ENCODE results near the gene NHLH2. TPM values are rescaled to one million over a fixed set of nuclear protein-coding genes. Genes with fewer than 3 reads are reported as not detected.

The NHLH2 gene
- total RNA-seq: not detected
- polyA plus RNA-seq: not detected

DNA sequence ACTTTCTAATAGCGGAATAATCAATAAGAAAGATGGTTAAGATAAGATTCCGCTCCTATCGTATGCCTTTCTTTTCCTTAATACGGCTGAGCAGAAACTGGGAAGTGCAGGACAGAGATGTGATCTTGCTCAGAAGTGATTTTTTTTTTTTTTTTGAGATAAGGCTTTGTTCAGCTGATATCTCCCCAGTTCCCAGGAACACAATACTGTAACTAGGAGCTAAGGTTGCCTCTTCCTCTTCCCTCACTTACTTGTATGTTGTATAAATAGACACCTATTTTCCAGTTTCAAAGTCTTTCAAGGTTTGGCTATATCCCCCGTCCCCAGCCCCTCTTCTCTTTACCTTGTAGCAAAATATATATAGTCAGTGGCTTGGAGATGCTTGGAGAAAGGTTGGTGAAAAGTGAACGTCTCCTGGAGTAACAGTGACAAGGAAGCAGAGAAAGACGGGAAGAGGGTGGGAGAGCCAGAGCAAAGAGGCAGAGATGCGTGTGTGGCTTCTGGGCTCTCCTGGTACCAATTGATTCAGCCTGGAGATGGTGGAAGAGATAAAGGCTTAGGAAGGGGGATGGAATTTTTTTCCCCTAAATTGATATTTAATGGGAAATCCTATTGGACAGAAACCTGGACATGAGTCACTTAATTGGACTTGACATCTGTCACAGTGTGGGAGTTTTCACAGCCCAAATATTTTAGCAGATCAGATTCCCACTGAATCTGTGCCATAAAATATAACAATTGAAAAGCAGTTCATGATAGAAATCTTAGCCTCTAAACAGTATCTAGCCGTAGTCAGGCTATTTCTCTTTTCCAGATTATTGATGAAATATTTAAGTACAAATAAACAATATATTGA, at the start of gene NHLH2:
Gene NHLH2, minus strand, starts transcription at position 522 of the 856 bp plus-strand sequence. CDS start 2,754 bp downstream, outside the sequence.
- no peak within 1 kb of the TSS for H3K4me3 ChIP-seq (ENCODE audit: low read depth, low read length)
- no peak within 1 kb of the TSS for H3K27ac ChIP-seq (ENCODE audit: insufficient read depth, low read length, poor library complexity, severe bottlenecking)
- H3K9me3 Mint-ChIP-seq: peaks cover 0 to 7% (median 2%) of the 10 kb centered on the region in 7 donors
- no peaks in the 10 kb centered on the region for H3K36me3 ChIP-seq (ENCODE audit: control insufficient read depth, insufficient read depth, low read length)
- H3K27me3 ChIP-seq (ENCODE audit: control insufficient read depth, insufficient read depth, low read length): peaks cover 49% of the 10 kb centered on the region
- peaks cover 11% of the 10 kb centered on the region for H3K4me1 ChIP-seq (ENCODE audit: control insufficient read depth, insufficient read depth, low read length, poor library complexity, severe bottlenecking)
- H3K9me3 ChIP-seq (ENCODE audit: control insufficient read depth in 2 of 2, low read length in 2 of 2): no peaks in the 10 kb centered on the region
- no peak within 1 kb of the TSS for H3K27ac Mint-ChIP-seq
- peaks cover 0 to 9% (median 0%) of the 10 kb centered on the region in 4 donors for H3K4me1 Mint-ChIP-seq
- peaks cover 52% of the 10 kb centered on the region for H3K27me3 Mint-ChIP-seq
- ATAC-seq (ENCODE audit: low read depth in 2 of 2): no peak
- DNase-seq: no peak
- H3K4me3 Mint-ChIP-seq: peak within 1 kb of the TSS in 1 of 4 donors; percentile 8
- no peaks in the 10 kb centered on the region for H3K36me3 Mint-ChIP-seq

DNA sequence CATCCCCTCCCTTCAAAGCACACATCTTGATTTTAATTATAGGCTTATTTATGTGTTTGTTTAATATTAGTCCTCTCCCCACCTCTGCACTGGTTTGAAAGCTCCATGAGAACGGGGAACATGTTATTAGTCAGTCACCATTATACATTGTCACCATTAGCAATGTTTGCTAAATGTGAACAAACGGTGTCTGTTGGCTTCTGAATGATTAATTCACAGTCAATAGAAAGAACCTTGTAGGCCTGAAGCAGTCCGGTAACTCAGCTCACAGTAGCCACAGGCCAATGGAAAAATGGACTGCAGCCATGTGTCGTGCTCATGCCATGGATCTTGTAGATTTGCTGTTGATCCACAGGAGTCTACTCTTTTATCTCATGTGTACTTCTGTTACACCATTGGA, 49.7 kb upstream of the NHLH2 start:
- no peak overlapping the region for H3K4me3 Mint-ChIP-seq
- ATAC-seq (ENCODE audit: low read depth in 2 of 2): no peak
- peaks cover 0 to 2% (median 0%) of the 10 kb centered on the region in 7 donors for H3K9me3 Mint-ChIP-seq
- H3K36me3 ChIP-seq (ENCODE audit: control insufficient read depth, insufficient read depth, low read length): no peaks in the 10 kb centered on the region
- H3K27ac ChIP-seq (ENCODE audit: insufficient read depth, low read length, poor library complexity, severe bottlenecking): no peak overlapping the region
- no peaks in the 10 kb centered on the region for H3K36me3 Mint-ChIP-seq
- no peaks in the 10 kb centered on the region for H3K4me1 Mint-ChIP-seq
- no peaks in the 10 kb centered on the region for H3K27me3 ChIP-seq (ENCODE audit: control insufficient read depth, insufficient read depth, low read length)
- peaks cover 9% of the 10 kb centered on the region for H3K27me3 Mint-ChIP-seq
- H3K4me1 ChIP-seq (ENCODE audit: control insufficient read depth, insufficient read depth, low read length, poor library complexity, severe bottlenecking): no peaks in the 10 kb centered on the region
- no peak for DNase-seq
- H3K4me3 ChIP-seq (ENCODE audit: low read depth, low read length): no peak overlapping the region
- no peaks in the 10 kb centered on the region for H3K9me3 ChIP-seq (ENCODE audit: control insufficient read depth in 2 of 2, low read length in 2 of 2)
- no peak overlapping the region for H3K27ac Mint-ChIP-seq

DNA sequence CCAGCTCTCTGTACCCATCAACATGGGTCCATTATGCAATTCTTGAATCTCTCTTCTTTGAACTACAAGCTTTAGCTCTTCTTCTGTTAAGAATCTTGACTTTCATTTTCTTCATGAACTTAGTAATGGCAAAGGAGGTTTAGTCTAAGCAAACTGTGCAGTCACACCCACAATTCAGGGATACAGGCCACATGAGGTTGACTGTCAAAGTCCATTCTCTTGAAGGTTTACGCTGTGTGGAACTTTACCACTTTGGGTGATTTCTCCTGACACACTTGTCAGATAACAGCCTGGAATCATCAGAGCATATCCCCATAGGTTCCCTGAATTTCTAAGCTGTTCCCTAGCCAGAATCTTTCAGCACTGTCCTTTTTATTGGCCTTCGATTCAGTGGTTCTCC, 48.0 kb upstream of the NHLH2 start:
- Mint-ChIP-seq H3K9me3 (peaks cover 0 to 2% (median 0%) of the 10 kb centered on the region in 7 donors), H3K27ac (no peak overlapping the region), H3K4me3 (no peak overlapping the region), H3K4me1 (no peaks in the 10 kb centered on the region), H3K36me3 (no peaks in the 10 kb centered on the region), H3K27me3 (peaks cover 9% of the 10 kb centered on the region)
- H3K4me1 ChIP-seq (ENCODE audit: control insufficient read depth, insufficient read depth, low read length, poor library complexity, severe bottlenecking): no peaks in the 10 kb centered on the region
- H3K9me3 ChIP-seq (ENCODE audit: control insufficient read depth in 2 of 2, low read length in 2 of 2): no peaks in the 10 kb centered on the region
- DNase-seq: no peak
- H3K27ac ChIP-seq (ENCODE audit: insufficient read depth, low read length, poor library complexity, severe bottlenecking): no peak overlapping the region
- no peaks in the 10 kb centered on the region for H3K27me3 ChIP-seq (ENCODE audit: control insufficient read depth, insufficient read depth, low read length)
- H3K36me3 ChIP-seq (ENCODE audit: control insufficient read depth, insufficient read depth, low read length): no peaks in the 10 kb centered on the region
- ATAC-seq (ENCODE audit: low read depth in 2 of 2): no peak
- H3K4me3 ChIP-seq (ENCODE audit: low read depth, low read length): no peak overlapping the region

DNA sequence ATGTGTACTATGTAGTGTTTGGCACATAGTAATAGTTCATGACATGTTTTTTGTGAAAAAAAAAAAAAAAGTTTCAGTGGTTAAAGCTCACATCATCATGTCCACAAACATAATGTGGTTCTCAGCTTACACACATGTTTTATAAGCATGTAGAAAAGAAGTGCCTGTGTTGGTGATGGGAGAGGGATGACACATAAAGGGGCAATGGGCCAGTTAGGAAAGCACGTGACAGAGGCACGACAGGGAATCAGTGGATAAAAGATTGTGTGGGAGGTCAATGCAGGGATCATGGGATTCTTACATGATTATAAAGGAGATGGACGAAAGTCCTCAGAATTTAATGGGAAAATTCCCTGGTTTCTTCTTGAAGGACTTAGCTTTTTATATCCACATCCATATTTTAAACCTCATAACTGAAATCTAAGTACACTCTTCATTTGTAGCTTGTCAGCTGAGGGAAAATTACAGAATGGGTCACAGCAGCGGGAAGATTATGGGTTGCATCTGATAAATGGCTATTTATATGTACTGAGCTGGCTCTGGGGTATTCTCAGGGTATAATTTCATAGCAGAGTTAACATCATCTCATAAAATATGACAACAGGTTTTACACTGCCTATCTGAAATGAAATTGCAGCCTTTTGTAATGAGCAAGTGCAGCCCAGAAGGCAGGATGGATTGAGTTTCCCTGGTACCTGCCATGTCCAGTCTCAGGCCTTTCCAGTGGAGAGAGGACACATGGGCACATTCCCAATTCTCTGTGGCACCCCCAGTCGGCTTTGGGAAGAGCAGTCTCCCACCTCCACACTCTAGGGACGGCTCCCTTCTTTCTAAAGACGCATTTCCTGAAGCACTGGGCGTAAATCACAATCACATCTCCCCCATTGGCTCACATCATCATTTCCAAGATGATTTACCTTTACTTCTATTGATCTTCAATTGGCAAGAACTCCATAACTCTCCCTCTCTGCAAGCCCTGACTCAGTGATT, 42.3 kb upstream of the NHLH2 start:
- H3K27me3 Mint-ChIP-seq: peaks cover 16% of the 10 kb centered on the region
- H3K9me3 Mint-ChIP-seq: peaks cover 0 to 1% (median 0%) of the 10 kb centered on the region in 7 donors
- no peak overlapping the region for H3K27ac Mint-ChIP-seq
- H3K36me3 Mint-ChIP-seq: no peaks in the 10 kb centered on the region
- H3K4me3 Mint-ChIP-seq: no peak overlapping the region
- Histone ChIP-seq H3K27ac (ENCODE audit: insufficient read depth, low read length, poor library complexity, severe bottlenecking) (no peak overlapping the region), H3K36me3 (ENCODE audit: control insufficient read depth, insufficient read depth, low read length) (no peaks in the 10 kb centered on the region), H3K9me3 (ENCODE audit: control insufficient read depth in 2 of 2, low read length in 2 of 2) (no peaks in the 10 kb centered on the region), H3K4me1 (ENCODE audit: control insufficient read depth, insufficient read depth, low read length, poor library complexity, severe bottlenecking) (no peaks in the 10 kb centered on the region), H3K27me3 (ENCODE audit: control insufficient read depth, insufficient read depth, low read length) (peaks cover 3% of the 10 kb centered on the region), H3K4me3 (ENCODE audit: low read depth, low read length) (no peak overlapping the region)
- DNase-seq: no peak
- H3K4me1 Mint-ChIP-seq: no peaks in the 10 kb centered on the region
- ATAC-seq (ENCODE audit: low read depth in 2 of 2): no peak

DNA sequence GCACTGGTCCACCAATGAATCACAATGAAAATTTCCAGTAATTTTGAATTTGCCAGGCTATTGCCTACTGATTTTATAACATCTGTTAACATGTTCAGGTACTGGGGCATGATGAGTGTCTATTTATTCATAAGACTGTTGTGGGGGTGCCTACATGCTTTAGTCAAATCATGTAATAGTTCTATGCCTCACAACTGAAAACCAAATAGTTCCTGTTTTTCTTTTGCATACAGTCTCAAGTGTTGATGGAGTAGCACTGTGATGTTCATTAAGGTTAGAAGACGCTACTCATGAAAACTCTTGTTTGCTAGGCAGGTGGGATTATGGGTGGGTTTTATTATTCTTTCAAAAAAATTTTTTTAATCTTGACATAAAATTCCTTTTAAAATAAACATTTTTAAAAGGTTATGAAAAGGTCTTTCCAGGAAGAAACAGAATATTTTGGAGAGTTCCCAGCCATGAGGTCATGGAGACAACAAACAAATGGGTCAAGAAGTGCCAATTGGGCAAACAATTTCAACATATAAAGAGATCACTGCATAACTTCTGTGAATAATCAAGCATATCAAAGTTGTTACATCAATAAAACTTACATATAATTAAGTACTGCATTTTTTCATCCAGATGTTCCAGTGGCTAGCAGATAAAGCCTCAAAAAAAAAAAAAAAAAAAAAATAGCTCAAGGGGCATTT, 40.2 kb upstream of the NHLH2 start:
- Mint-ChIP-seq H3K27me3 (peaks cover 19% of the 10 kb centered on the region), H3K27ac (no peak overlapping the region), H3K9me3 (peaks cover 0 to 1% (median 0%) of the 10 kb centered on the region in 7 donors), H3K4me1 (no peaks in the 10 kb centered on the region), H3K36me3 (no peaks in the 10 kb centered on the region), H3K4me3 (no peak overlapping the region)
- Histone ChIP-seq H3K4me3 (ENCODE audit: low read depth, low read length) (no peak overlapping the region), H3K27ac (ENCODE audit: insufficient read depth, low read length, poor library complexity, severe bottlenecking) (no peak overlapping the region), H3K36me3 (ENCODE audit: control insufficient read depth, insufficient read depth, low read length) (no peaks in the 10 kb centered on the region), H3K4me1 (ENCODE audit: control insufficient read depth, insufficient read depth, low read length, poor library complexity, severe bottlenecking) (no peaks in the 10 kb centered on the region), H3K27me3 (ENCODE audit: control insufficient read depth, insufficient read depth, low read length) (peaks cover 3% of the 10 kb centered on the region), H3K9me3 (ENCODE audit: control insufficient read depth in 2 of 2, low read length in 2 of 2) (no peaks in the 10 kb centered on the region)
- no peak for DNase-seq
- no peak for ATAC-seq (ENCODE audit: low read depth in 2 of 2)

DNA sequence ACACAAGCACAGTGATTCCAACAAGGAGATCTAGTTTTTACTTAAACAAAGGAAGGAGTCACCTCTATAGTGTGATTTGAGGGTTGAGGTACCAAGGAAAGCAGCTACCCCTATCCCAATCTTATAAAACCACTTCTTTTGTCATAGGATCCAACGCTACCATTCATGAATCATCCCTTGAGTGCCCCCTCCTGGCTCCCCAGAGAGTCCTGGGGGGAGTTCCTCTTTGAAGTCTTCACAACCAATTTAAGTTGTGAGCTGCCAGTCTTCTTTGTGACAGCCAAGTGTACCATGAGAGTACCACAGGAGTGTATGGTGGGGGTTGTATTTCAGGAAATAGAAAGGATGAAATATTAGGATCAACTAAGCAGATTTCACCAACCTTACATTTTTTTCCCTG, 39.1 kb upstream of the NHLH2 start:
- DNase-seq (no peak), ATAC-seq (ENCODE audit: low read depth in 2 of 2) (no peak)
- Histone ChIP-seq H3K9me3 (ENCODE audit: control insufficient read depth in 2 of 2, low read length in 2 of 2) (no peaks in the 10 kb centered on the region), H3K27ac (ENCODE audit: insufficient read depth, low read length, poor library complexity, severe bottlenecking) (no peak overlapping the region), H3K27me3 (ENCODE audit: control insufficient read depth, insufficient read depth, low read length) (peaks cover 3% of the 10 kb centered on the region), H3K4me3 (ENCODE audit: low read depth, low read length) (no peak overlapping the region), H3K36me3 (ENCODE audit: control insufficient read depth, insufficient read depth, low read length) (no peaks in the 10 kb centered on the region), H3K4me1 (ENCODE audit: control insufficient read depth, insufficient read depth, low read length, poor library complexity, severe bottlenecking) (no peaks in the 10 kb centered on the region)
- H3K36me3 Mint-ChIP-seq: no peaks in the 10 kb centered on the region
- H3K4me3 Mint-ChIP-seq: no peak overlapping the region
- H3K4me1 Mint-ChIP-seq: no peaks in the 10 kb centered on the region
- H3K27ac Mint-ChIP-seq: no peak overlapping the region
- peaks cover 19% of the 10 kb centered on the region for H3K27me3 Mint-ChIP-seq
- H3K9me3 Mint-ChIP-seq: peaks cover 0 to 1% (median 0%) of the 10 kb centered on the region in 7 donors

DNA sequence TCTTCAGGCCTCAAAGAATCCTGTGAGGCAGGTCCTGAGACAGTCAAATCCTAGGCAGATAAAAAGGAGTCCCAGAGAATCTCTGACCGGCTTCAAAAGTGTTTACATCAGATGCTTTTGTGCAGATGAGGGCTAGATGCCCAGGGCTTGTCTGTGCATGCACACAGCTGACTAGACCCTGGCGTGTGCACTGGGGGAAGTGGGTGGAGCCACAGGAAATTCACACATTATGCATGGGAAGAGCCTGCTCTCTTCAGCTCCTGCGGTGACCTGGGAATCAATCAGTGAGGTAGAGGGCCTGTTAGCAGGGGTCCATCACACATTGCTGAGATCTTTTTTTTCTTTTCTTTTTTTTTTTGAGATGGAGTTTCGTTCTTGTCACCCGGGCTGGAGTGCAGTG, 36.6 kb upstream of the NHLH2 start:
- H3K27ac Mint-ChIP-seq: no peak overlapping the region

More for the DNA sequence above, 36.6 kb upstream of the NHLH2 start:
- H3K36me3 Mint-ChIP-seq: no peaks in the 10 kb centered on the region
- ATAC-seq (ENCODE audit: low read depth in 2 of 2) (no peak), DNase-seq (no peak)
- Histone ChIP-seq H3K4me3 (ENCODE audit: low read depth, low read length) (no peak overlapping the region), H3K27me3 (ENCODE audit: control insufficient read depth, insufficient read depth, low read length) (peaks cover 3% of the 10 kb centered on the region), H3K27ac (ENCODE audit: insufficient read depth, low read length, poor library complexity, severe bottlenecking) (no peak overlapping the region), H3K4me1 (ENCODE audit: control insufficient read depth, insufficient read depth, low read length, poor library complexity, severe bottlenecking) (no peaks in the 10 kb centered on the region), H3K36me3 (ENCODE audit: control insufficient read depth, insufficient read depth, low read length) (no peaks in the 10 kb centered on the region), H3K9me3 (ENCODE audit: control insufficient read depth in 2 of 2, low read length in 2 of 2) (no peaks in the 10 kb centered on the region)
- no peaks in the 10 kb centered on the region for H3K4me1 Mint-ChIP-seq
- H3K27me3 Mint-ChIP-seq: peaks cover 24% of the 10 kb centered on the region
- no peak overlapping the region for H3K4me3 Mint-ChIP-seq
- H3K9me3 Mint-ChIP-seq: peaks cover 0 to 1% (median 0%) of the 10 kb centered on the region in 7 donors
